Lower lobe of right lung (tissue), 2 donors: Measurements from ENCODE around the gene OLA1. TPM values are rescaled to one million over a fixed set of nuclear protein-coding genes. Genes with fewer than 3 reads are reported as not detected.

Experiments used
- ATAC-seq, 2 donors: fragments of 200-7000 bp; cut with Tn5 transposase; one replicate each; pipeline ENCODE4 v1.9.1; 2020 to 2022; ENCODE audit warnings: mild to moderate bottlenecking in 2 of 2, moderate library complexity in 2 of 2
- DNase-seq: peaks from one replicate; pipeline ENCODE4 v3.0.0-alpha.2; 2020
- H3K27ac ChIP-seq: fragments of 200-600 bp; one replicate; pipeline ENCODE4 v1.8.0; 2022
- H3K27me3 ChIP-seq: fragments of 200-600 bp; one replicate; pipeline ENCODE4 v1.8.0; 2022; ENCODE audit warnings: low read depth
- H3K36me3 ChIP-seq: fragments of 200-600 bp; one replicate; pipeline ENCODE4 v1.8.0; 2022; ENCODE audit warnings: mild to moderate bottlenecking
- H3K4me1 ChIP-seq: fragments of 200-600 bp; one replicate; pipeline ENCODE4 v1.8.0; 2022
- H3K4me3 ChIP-seq: fragments of 200-600 bp; one replicate; pipeline ENCODE4 v1.8.0; 2022; ENCODE audit warnings: mild to moderate bottlenecking
- H3K9me3 ChIP-seq: fragments of 200-600 bp; one replicate; pipeline ENCODE4 v1.8.0; 2022
- CTCF ChIP-seq: fragments of 200-600 bp; IDR thresholded peaks from one replicate; pipeline ENCODE4 v1.8.0; 2022; ENCODE audit warnings: antibody characterized with exemption, mild to moderate bottlenecking
- intact Hi-C: fragments of 100-400 bp; cut with DNase I; formaldehyde crosslinking; loops from one replicate; pipeline ENCODE4 v1.11.0; 2022
- total RNA-seq: library from RNA; stranded (reverse); fragmentation: NEBNext Ultra II Directional; extraction: Animal tissue kit (Norgen Biotek cat#: 25700); gene quantifications from one replicate; pipeline ENCODE4 v1.2.1, GENCODE V29; 2021
- donor health status: DM: no; HTN: yes; CAD: no; lungs with severe emphysema.

Gene OLA1
- total RNA-seq, 1 donor from 2014 or later = 49.8 TPM

GRCh38 chr2:174088706-174089460 lies 159.4 kb downstream of the OLA1 start:
- H3K36me3 ChIP-seq = no peaks in the 10 kb centered on the region
- no peak for DNase-seq
- H3K27me3 ChIP-seq = no peaks in the 10 kb centered on the region
- H3K4me3 ChIP-seq = no peak overlapping the region
- intact Hi-C loops = no loop called here
- no peak overlapping the region for H3K27ac ChIP-seq
- H3K4me1 ChIP-seq = no peaks in the 10 kb centered on the region
- H3K9me3 ChIP-seq = no peaks in the 10 kb centered on the region
- ATAC-seq = no peak
- no peak for TF ChIP-seq CTCF

GRCh38 chr2:174086708-174087107 lies 161.6 kb downstream of the OLA1 start:
- no peaks in the 10 kb centered on the region for H3K9me3 ChIP-seq
- ATAC-seq (no peak), DNase-seq (no peak)
- no peak for TF ChIP-seq CTCF
- no peak overlapping the region for H3K4me3 ChIP-seq
- H3K36me3 ChIP-seq = no peaks in the 10 kb centered on the region
- intact Hi-C loops = no loop called here
- H3K27me3 ChIP-seq = no peaks in the 10 kb centered on the region
- no peak overlapping the region for H3K27ac ChIP-seq
- H3K4me1 ChIP-seq = no peaks in the 10 kb centered on the region

- Histone ChIP-seq H3K36me3 (no peaks in the 10 kb centered on the region), H3K9me3 (no peaks in the 10 kb centered on the region), H3K4me1 (no peaks in the 10 kb centered on the region), H3K4me3 (no peak overlapping the region), H3K27me3 (no peaks in the 10 kb centered on the region), H3K27ac (no peak overlapping the region)
- intact Hi-C loops = no loop called here
- TF ChIP-seq CTCF = no peak
- DNase-seq (no peak), ATAC-seq (no peak)
These were observed 162.6 kb downstream of the OLA1 start for GRCh38 chr2:174085781-174086180.

GRCh38 chr2:174083843-174084458 lies 164.4 kb downstream of the OLA1 start:
- no peak for ATAC-seq
- no peaks in the 10 kb centered on the region for H3K9me3 ChIP-seq
- H3K4me3 ChIP-seq = no peak overlapping the region
- intact Hi-C loops = no loop called here
- no peaks in the 10 kb centered on the region for H3K27me3 ChIP-seq
- no peaks in the 10 kb centered on the region for H3K36me3 ChIP-seq
- DNase-seq = no peak
- no peaks in the 10 kb centered on the region for H3K4me1 ChIP-seq
- no peak overlapping the region for H3K27ac ChIP-seq
- TF ChIP-seq CTCF = no peak

GRCh38 chr2:174080672-174081121 lies 167.6 kb downstream of the OLA1 start:
- Histone ChIP-seq H3K4me1 (no peaks in the 10 kb centered on the region), H3K4me3 (no peak overlapping the region), H3K27me3 (no peaks in the 10 kb centered on the region), H3K9me3 (no peaks in the 10 kb centered on the region), H3K36me3 (no peaks in the 10 kb centered on the region), H3K27ac (no peak overlapping the region)
- intact Hi-C loops = no loop called here
- ATAC-seq = no peak
- no peak for DNase-seq
- no peak for TF ChIP-seq CTCF
